Measurements from ENCODE around the gene CPNE4.
"Not testable (repeated sequence)": the region's sequence is repeated elsewhere in the genome, so short reads cannot be mapped to it uniquely, and the experiment has no call there.

The CPNE4 gene

DNA sequence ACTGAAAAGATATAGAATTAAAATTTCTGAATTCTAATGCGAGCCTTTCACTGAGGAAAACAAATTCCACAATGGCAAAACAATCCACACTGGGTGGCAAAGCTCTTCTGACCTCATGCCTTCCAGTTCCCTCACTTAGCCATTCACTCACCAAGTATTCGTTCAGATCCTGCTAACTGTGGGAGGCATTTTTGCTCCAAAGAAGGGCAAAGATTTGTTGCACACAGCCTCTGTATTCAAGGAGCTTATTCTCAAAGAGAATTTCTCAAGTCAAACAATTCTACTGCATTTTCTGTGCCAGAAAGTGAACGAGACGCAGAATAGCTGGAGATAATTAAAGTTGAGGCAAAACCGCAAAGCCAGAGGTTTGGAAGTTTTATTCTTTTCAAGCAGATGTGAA lies 77.3 kb downstream of the CPNE4 start:
- no peak for DNase-seq

DNA sequence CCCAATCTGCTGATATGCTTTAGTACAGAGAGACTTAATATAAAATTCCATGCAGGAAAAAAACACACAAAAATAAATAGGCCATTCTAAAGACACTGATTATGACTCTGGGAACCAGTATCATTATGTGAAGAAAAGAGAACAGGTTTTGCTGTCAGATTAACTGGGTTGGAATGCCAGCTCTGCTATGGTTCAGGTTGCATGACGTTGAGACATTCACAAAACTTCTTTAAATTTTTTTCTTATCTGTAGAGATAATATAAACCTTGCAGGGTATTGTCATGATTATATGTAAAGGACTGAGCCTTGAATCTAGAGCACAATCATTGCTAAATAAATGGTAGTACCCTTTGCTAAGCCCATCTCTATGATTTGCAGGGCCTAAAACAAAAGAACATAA lies 86.0 kb downstream of the CPNE4 start:
- no peak for DNase-seq

DNA sequence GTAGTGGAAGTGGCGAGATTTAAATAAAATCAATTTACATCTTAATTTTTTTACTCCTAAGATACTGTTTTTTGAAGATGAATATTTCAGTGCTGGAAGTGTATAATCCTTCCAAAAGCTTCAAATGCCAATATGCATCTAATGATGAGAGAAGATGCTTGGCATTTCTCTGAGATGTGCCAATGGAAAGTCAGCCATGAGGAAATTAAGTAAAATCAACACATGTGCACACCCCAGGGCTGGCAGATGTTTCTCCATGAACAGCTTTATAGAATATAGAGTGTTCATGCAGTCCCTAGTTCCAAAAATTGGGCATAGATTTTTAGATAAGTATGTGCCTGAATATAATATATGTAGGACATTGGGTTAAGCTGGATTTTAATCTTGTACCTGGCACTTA lies 90.1 kb downstream of the CPNE4 start:
- no peak for DNase-seq

DNA sequence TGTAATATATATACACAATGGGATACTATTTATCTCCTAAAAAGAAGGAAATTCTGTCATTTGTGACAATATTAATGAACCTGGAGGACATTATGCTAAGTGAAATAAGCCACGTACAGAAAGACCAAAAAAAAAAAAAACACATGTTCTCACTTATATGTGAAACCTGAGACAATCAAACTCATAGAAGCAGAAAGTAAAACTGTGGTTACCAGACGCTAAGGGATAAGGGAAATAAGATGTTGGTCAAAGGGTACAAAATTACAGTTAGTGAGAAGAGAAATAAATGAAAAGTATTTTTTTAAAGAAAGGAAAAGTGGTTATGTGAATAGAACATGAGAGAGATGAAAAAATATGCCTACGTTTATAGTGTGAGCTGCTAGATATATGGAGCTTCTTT lies 101.1 kb downstream of the CPNE4 start:
- DNase-seq, result no peak

DNA sequence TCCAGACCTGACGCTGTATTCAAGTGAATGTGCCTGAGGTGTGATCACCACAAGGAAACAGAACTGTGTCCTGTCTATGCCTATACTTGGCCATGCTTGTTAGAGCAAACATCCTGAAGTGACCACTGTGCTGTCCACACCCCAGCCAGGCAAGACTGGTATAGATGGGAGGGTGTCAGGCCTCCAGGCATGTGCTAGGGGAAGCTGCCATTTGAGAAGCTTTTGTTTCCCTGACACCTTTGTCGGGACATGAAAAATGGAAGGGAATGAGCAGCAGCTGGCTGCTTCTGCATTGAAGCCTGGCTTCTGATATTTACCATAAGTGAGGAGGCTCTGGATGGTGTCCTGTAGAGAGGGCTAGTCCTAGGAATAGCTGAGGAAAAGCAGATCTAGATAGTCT lies 106.2 kb downstream of the CPNE4 start:
- DNase-seq, result no peak

DNA sequence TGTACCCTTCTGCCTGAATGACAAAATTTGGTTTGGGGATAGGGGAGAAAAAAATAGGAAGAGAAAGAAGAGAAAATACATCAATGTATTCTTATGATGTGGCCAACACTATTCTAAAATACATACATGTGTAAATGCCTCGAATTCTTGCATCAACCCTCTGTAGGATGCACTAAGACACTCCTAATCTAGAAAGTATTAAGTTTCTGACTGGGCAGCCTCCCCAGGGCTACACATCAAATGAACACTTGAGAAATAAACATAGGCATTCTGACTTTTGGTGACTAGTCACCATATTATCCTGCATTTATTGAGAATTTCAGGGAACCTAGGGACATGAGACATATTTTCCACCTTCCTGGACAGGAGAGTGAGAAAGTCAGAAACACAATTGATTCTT lies 109.2 kb downstream of the CPNE4 start:
- DNase-seq, result no peak

DNA sequence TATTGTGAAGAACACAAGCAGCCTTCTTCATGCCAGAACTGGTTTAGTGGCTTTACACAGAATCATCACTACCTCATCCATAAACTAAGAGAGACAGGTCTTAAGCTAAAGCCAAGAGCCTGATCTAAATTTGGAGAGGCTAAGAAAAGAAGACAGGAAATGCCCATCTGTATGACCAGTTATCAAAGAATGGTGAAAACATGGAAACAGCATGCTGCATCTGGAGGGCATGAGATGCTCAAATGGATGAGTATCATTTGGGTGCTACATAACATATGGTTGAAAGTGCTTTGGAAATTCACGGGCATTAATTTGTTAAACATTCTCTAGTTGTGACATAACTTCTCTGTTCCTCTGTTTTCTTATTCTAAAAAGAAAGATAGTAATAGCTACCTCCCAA lies 112.5 kb downstream of the CPNE4 start:
- DNase-seq, result no peak

DNA sequence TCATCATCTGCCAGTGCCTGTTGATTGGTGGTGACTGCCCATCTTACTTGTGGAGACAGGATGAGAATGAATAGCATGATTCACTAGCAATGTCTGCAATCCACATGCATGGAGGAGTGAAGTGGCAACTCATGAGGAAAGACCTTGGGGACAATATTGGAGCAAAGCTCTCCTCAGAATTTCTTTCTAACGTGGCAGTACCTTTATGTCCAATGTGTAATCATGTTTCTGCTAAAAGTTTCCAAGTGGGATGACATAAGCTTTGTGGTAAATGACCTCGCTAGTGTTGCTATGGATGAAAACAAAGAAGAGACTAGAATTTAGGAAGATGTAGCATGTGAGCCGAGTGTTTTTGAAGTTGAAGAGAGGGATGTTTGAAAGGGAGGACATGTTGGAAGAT lies 117.8 kb downstream of the CPNE4 start:
- DNase-seq, result no peak

DNA sequence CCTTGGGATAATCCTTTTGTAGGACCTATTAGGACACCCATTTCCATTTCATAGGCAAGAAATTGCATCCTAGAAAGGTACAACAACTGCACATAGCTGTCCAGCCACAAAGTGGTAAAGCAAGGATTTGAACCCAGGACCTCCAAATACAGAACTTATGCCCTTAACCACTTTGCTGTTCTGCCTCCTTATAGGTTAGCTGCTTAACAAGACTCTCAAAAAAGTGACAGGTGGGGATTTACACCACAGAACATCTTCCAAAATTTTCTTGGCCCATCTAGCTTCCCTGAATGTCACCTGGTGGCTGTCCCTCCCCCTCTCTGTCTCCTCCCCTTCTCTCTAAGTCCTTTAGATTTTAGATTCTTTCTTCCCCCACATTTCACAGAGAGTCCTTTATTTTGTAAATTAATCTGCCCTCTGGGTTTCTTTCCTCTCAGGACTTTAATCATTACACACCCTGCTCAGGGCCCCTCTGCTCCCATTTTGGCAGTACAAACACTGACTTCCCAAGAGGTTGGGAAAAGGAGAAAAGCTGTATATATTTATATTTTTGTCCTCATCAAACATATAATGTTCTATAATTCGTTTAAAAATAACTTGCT lies 120.6 kb downstream of the CPNE4 start:
- no peak for DNase-seq

DNA sequence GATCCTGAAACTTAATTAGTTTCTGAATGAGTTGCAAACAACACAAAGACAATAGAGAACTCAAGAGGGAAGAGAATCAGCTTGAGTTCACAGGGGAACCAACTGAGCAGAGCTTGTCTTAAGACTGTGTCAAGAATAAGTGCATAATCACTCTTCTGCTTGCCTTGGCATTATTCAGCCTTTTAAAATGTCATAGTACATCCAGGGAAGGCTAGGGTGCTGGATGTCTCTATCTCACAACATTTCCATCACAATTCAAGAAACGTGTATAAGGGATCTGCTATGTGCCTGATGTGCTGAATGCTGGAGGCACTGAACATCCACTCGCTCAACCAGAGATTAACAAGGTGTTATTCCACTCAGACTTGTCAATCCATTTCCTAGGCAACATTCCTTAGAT lies 122.6 kb downstream of the CPNE4 start:
- no peak for DNase-seq

DNA sequence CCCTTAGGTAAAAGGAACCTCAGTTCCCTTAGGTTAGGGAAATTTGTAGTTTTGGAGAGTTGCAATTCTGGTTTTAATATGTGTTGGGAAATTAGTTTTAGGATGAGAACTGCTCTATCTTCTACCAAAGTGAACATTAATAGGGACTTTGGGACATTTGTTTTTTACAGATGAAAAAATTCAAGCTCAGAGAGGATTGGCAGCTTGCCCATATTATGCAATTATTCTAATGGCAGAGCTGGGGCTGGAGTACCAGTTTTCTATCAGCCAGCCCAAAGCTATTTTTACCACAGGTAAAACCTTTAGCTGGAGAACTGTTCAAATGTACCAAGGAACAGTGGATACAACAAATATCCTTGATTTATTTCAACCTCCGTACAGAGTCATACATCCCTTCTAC lies 127.0 kb downstream of the CPNE4 start:
- no peak for DNase-seq

DNA sequence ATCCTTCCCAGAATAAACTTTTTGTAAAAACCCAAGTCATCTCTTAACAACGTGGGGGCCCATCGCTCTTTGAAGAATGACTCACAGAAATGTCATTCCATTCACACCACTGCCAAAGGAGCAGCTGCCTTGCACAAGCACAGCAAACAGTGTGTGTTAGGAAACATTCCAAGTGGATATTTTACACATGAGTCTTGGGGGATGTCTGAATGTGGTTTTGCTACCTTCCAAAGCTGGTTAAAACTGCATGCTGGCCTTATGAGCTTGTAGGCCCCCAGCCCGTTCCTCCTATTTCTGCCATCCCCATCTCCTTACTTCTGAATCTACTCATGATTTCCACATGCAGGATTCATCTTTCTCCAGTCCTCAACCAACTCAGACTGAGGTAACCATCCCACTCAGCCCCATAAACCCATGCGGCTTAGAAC lies 130.8 kb downstream of the CPNE4 start:
- DNase-seq, result no peak

DNA sequence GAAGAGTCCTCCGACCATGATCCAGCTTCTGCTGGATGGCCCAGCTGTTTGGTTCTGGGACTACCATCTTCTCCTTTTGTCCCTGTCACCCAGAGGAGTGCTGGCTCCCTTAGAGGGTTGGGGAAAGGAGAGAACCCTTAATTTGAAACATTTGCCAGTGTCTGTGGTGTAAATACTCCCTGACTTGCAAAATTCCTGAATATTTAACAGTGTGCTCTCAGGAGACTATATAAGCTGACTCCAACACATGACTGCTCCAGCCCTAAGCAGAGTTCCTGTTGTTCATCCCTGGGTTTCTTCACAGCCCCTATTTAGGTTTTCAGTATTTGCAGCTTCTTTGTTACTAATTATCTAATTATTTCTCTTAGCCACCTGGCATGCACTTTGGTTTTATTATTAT lies 133.1 kb downstream of the CPNE4 start:
- DNase-seq, result no peak

DNA sequence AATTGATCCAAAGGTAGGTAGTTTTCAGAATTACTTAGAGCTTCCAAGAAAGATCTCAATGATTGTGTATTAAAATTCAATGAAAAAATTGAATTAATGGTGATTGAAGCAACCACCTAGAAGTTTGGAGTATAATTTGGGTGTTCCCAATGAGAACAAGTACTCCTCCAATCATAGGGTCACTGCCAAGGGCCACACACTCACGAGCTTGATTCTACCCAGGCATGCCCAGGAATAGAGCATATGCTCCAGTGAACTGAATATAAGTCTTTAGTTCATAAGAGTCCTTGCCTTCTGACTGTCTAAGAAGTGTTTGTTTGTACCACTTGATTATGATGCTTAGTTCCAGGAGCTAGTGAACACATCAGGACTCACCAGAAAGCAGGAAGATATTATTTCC lies 133.9 kb downstream of the CPNE4 start:
- no peak for DNase-seq

DNA sequence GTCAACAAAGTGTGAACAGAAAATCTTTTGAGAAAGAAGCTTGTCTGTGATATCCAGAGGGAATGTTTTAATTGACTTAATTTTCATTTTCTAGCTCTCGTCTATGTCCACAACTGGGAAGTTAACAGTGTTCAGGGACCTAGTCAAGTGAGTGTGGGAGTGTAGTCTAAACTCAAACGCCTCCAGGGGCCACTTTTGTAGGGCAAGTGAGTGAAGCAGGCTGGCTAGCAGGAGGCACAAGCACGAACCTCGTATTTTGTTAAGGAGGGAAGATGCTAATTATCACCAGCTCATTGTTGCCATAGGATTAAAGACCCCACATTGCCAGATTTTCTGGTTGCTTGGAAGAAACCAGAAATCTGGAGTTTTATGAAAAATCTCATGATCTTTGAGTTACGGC lies 135.8 kb downstream of the CPNE4 start:
- no peak for DNase-seq

DNA sequence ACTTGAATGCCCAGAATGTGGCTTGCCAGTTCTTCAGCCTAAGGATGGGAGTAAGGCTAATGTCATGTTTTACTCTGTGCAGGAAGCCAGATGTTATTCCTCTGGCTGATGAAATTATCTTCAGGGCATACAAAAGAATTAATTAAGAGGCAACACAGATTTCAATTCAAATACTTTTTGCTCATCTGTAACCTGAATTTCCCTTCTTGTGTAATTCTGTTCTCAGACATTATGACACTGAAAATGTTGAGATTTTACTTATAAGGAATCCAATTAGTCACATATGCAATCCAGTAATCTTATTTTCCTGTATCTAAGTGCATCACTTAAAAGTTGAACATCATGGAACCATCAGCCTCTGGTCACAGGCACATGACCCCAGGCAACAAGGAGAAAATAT lies 136.5 kb downstream of the CPNE4 start:
- no peak for DNase-seq

DNA sequence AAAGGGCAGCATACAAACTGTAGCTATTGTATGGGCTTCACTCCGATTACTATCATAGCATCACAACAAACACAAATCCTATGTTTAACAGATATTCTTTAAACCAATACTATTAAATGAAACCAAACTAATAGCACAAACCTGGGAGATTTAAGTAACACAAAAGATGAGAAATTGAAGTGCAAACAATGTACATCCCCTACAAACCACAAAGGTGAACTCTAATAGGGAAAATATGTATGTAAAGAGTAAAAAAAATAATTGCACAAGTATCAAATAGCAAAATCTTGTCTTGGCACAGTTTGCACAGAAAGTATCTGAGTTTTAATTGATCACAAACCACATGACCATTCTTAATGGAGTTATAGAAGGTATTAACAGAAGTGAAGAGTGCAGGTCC lies 138.5 kb downstream of the CPNE4 start:
- DNase-seq, result no peak

DNA sequence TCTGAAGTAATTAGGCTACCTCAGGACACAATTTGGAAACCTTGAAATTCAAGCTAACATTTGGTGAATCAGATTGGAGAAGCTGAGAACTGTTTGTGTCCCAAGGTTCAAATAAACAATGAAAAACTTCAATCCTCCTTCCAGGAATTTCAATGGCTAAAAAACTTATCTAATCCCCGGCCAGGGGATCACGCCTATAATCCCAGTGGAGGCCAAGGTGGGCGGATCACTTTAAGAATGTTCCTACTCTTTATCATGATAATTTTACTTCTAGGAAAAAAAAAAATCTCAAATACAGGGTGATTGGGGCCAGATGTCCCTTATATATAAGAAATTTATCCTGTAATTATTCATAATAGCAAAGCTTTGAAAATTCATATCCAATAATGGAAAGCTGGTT lies 139.0 kb downstream of the CPNE4 start:
- DNase-seq, result no peak

DNA sequence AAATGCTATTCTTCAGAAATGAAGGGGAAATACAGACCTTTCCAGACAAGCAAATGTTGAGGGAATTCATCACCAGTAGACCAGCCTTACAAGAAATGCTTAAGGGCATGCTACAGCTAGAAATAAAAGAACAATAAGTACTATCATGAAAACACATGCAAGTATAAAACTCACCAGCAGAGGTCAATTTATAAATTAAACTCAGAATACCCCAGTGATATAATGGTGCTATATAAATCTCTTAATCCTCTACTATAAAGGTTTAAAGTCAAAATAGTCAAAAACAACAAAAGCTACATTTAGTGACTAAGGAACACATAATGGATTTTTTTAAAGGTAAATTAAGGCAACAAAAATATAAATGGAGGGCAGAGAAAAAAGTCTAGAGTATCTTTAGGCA lies 142.5 kb downstream of the CPNE4 start:
- no peak for DNase-seq

DNA sequence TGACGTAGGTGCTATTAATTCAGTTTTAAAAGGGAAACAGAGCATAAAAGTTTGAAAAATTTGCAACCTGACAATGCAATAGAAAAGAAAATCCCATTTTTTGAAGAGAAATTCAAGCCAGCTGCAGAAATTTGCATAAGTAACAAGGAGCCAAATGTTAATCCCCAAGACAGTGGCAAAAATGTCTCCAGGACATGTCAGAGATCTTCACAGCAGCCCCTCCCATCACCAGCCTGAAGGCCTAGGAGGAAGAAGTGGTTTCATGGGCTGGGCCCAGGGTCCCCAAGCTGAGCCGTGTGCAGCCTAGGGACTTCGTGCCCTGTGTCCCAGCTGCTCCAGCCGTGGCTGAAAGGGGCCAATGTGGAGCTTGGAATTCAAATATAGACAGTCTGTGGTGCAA lies 148.9 kb downstream of the CPNE4 start:
- DNase-seq, result not testable (repeated sequence)

DNA sequence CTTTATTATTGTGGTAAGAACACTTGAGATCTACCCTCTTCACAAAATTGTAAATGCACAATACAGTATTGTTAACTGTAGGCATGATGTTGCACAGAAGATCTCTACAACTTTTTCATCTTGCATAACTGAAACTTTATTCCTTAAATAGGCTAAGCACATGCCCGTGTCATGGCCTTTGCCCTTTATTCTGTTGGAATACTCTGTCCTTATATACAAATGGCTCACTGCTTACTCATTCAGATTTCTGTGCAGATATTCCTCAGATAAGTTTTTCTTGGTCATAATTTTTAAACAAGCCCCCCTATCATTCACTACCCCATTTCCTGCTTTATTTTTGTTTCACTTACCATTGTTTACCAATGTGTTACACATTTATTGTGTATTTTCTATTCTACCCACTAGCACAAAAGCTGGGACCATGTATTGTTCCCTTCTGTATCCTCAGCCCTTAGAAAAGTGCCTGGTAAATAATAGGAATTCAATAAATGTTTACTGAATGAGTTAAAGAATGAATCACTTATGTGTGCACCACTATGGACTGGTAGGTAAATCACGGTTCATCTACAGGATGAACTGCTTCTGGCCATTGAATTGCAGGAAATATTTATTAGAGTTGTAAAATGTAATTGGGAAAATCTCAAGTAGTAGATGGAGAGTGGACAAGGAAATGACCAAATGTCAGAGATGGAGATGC lies 151.0 kb downstream of the CPNE4 start:
- DNase-seq, result no peak

DNA sequence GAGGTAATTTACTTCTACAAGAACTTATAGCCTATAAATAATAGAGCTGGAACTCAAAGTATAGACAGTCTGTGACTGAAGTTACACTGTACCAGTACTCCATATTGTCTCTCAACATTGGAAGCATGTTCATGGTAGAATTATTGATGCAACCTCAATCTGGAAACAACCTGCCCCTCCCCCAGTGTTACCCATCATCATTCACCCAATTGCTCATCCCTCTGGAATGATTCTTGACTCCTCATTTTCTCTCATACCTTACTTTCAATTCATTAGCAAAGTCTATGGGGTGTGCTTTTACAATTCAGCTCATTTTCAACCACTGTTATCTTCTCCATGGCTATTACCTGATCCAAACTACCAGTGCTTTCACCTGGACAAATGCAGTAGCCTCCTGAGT lies 151.7 kb downstream of the CPNE4 start:
- DNase-seq, result no peak

DNA sequence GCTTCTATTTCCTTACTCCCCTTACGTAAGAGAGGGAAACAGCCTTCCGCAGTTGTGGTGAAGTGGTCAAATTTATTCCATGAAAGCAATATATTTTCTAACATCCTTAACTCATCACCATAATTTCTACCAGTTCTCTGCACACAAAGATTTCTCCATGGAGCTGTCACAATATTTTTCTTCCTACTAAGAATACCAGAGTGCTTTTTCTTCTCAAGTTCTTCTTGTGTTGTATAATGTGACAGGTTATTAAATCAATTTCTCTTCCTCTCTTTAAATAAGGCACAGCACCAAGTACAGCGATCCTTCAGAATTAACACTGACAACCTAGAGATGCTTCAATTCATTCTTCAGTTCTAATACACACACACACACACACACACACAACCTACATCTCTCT lies 153.0 kb downstream of the CPNE4 start:
- no peak for DNase-seq

DNA sequence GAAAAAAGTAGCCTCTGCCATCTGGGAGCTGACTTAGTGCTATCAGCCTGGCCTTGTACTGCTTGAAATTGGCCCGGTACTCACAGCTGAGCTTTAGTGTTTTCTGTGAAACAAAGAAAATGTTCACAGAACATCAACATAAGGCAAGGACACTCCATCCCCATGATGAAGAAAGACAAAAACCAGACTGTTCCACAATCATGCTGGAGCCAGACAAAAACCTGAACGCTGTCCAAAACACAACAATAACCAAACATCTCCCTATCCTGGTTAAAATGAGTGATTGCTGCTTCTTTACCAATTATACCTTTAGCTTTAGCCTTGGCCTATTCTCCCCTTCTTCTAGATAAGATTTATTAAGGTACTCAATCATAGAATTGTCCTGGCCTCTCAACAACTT lies 153.9 kb downstream of the CPNE4 start:
- no peak for DNase-seq

DNA sequence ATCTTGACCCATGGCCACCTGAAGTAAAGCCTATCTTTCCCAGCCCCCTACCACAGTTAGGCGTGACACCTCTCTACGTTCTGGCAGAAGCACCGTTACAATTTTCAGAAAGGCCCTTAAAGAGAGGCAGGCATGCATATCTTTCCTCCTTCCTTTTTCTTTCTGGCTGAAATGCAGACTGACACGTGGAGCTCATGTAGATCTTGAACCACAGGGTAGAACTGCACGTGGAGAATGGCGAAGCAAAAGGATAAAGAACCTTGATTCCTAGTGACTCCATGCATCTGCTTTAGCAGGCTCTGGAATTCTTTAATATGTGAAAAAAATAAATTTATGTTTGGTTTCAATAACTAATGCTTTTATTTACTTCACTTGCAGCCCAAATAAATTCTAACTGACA lies 166.6 kb downstream of the CPNE4 start:
- no peak for DNase-seq
